Brain microvascular endothelial cell (primary cell): ENCODE results near the gene CDH23.
A peak's percentile ranks its signal among the peaks of the same experiment; 100 is the strongest.

Source experiments
- DNase-seq: peaks from one replicate; pipeline ENCODE4 v3.0.0-alpha.2; 2020
- H3K27ac ChIP-seq: fragments of 250-450 bp; sonication (Bioruptor Pico); 2 replicates; pipeline ENCODE4 v1.5.1; 2020; ENCODE audit warnings: mild to moderate bottlenecking, moderate library complexity
- H3K27me3 ChIP-seq: fragments of 250-450 bp; sonication (Bioruptor Pico); replicated peaks from 2 replicates; pipeline ENCODE4 v1.5.1; 2020; ENCODE audit warnings: mild to moderate bottlenecking
- H3K36me3 ChIP-seq: fragments of 250-450 bp; sonication (Bioruptor Pico); replicated peaks from 2 replicates; pipeline ENCODE4 v1.5.1; 2020; ENCODE audit warnings: mild to moderate bottlenecking
- H3K4me3 ChIP-seq: 2 replicates; pipeline ENCODE4 v1.5.1; 2011; ENCODE audit warnings: low read depth, mild to moderate bottlenecking, control low read depth, low read length, moderate library complexity
- CTCF ChIP-seq: IDR thresholded peaks from 2 replicates; pipeline ENCODE4 v1.5.1; 2011; ENCODE audit warnings: low read depth, mild to moderate bottlenecking, moderate library complexity, low read length, control low read depth, inconsistent platforms; ENCODE audit errors: missing control alignments
- in situ Hi-C: cut with HindIII; loops from 2 replicates; pipeline ENCODE4 v1.10.0; 2017; ENCODE audit warnings: low sequenced_read_pairs, low pct_ligation_motif_present

CDH23 gene

GRCh38 chr10:71521504-71522441 is 125.1 kb downstream of the CDH23 start:
- H3K27ac ChIP-seq, result no peak overlapping the region
- H3K4me3 ChIP-seq, result no peak overlapping the region
- H3K36me3 ChIP-seq, result no peaks in the 10 kb centered on the region
- H3K27me3 ChIP-seq, result peaks cover 9% of the 10 kb centered on the region
- in situ Hi-C loops, result no loop called here
- DNase-seq, result peak; percentile 9
- no peak for TF ChIP-seq CTCF

- Histone ChIP-seq H3K36me3 (no peaks in the 10 kb centered on the region), H3K27ac (no peak overlapping the region), H3K4me3 (no peak overlapping the region), H3K27me3 (peaks cover 9% of the 10 kb centered on the region)
- in situ Hi-C loops, result no loop called here
- peak; percentile 20 for TF ChIP-seq CTCF
- no peak for DNase-seq
Observed at GRCh38 chr10:71522442-71523144, 125.9 kb downstream of the CDH23 start.

GRCh38 chr10:71523756-71524155 is 127.0 kb downstream of the CDH23 start:
- Histone ChIP-seq H3K27ac (no peak overlapping the region), H3K4me3 (no peak overlapping the region), H3K36me3 (no peaks in the 10 kb centered on the region), H3K27me3 (peaks cover 9% of the 10 kb centered on the region)
- DNase-seq, result no peak
- in situ Hi-C loops, result no loop called here
- no peak for TF ChIP-seq CTCF

GRCh38 chr10:71525092-71525491 is 128.4 kb downstream of the CDH23 start:
- Histone ChIP-seq H3K36me3 (no peaks in the 10 kb centered on the region), H3K27ac (no peak overlapping the region), H3K27me3 (peaks cover 9% of the 10 kb centered on the region), H3K4me3 (no peak overlapping the region)
- DNase-seq, result no peak
- no peak for TF ChIP-seq CTCF
- in situ Hi-C loops, result no loop called here

GRCh38 chr10:71525721-71526120 is 129.0 kb downstream of the CDH23 start:
- no peak overlapping the region for H3K27ac ChIP-seq
- in situ Hi-C loops, result no loop called here
- H3K4me3 ChIP-seq, result no peak overlapping the region
- DNase-seq, result no peak
- no peaks in the 10 kb centered on the region for H3K36me3 ChIP-seq
- peaks cover 9% of the 10 kb centered on the region for H3K27me3 ChIP-seq
- TF ChIP-seq CTCF, result no peak
